ENCODE measurements around the gene NKX3-2. TPM values are rescaled to one million over a fixed set of nuclear protein-coding genes. Genes with fewer than 3 reads are reported as not detected.

NKX3-2 gene
- total RNA-seq, 1 experiment from 2014 or later, result 2.4 TPM

GRCh38 chr4:13533670-13534343 lies 10.5 kb downstream of the NKX3-2 start:
- Histone ChIP-seq H3K4me1 (ENCODE audit: insufficient read depth, low read length, poor library complexity, severe bottlenecking) (peaks cover 4% of the 10 kb centered on the region), H3K36me3 (ENCODE audit: insufficient read depth, low read length, poor library complexity, severe bottlenecking) (no peaks in the 10 kb centered on the region), H3K27me3 (replicated peaks; ENCODE audit: insufficient read depth, low read depth, low read length, poor library complexity) (peaks cover 13% of the 10 kb centered on the region), H3K9me3 (ENCODE audit: low read depth, low read length, poor library complexity, severe bottlenecking) (no peaks in the 10 kb centered on the region), H3K4me3 (ENCODE audit: low read depth, low read length, poor library complexity, severe bottlenecking) (no peak overlapping the region), H3K27ac (ENCODE audit: low read depth, low read length, poor library complexity, severe bottlenecking) (no peak overlapping the region)
- intact Hi-C loops (cut with micrococcal nuclease; ENCODE audit: unreplicated experiment), result no loop called here
- POLR2A ChIA-PET (ENCODE audit: low non-redundant PET), result no interaction called here
- no TSS peak for BruUV-seq (replicated peaks)
- CTCF ChIA-PET, result no interaction called here
- DNase-seq (ENCODE audit: low spot score), result no peak
- TF ChIP-seq CTCF (conservative IDR thresholded peaks at IDR 0.05; ENCODE audit: low read depth, low read length) (no peak), EZH2 (IDR thresholded peaks at IDR 0.05; ENCODE audit: borderline replicate concordance, low read depth, low read length, poor library complexity, severe bottlenecking) (no peak)

- Histone ChIP-seq H3K27me3 (replicated peaks; ENCODE audit: insufficient read depth, low read depth, low read length, poor library complexity) (peaks cover 13% of the 10 kb centered on the region), H3K4me3 (ENCODE audit: low read depth, low read length, poor library complexity, severe bottlenecking) (no peak overlapping the region), H3K36me3 (ENCODE audit: insufficient read depth, low read length, poor library complexity, severe bottlenecking) (no peaks in the 10 kb centered on the region), H3K4me1 (ENCODE audit: insufficient read depth, low read length, poor library complexity, severe bottlenecking) (peaks cover 7% of the 10 kb centered on the region), H3K27ac (ENCODE audit: low read depth, low read length, poor library complexity, severe bottlenecking) (no peak overlapping the region), H3K9me3 (ENCODE audit: low read depth, low read length, poor library complexity, severe bottlenecking) (no peaks in the 10 kb centered on the region)
- ChIA-PET POLR2A (ENCODE audit: low non-redundant PET) (no interaction called here), CTCF (no interaction called here)
- no peak for DNase-seq (ENCODE audit: low spot score)
- intact Hi-C loops (cut with micrococcal nuclease; ENCODE audit: unreplicated experiment), result no loop called here
- no peak for TF ChIP-seq EZH2 (IDR thresholded peaks at IDR 0.05; ENCODE audit: borderline replicate concordance, low read depth, low read length, poor library complexity, severe bottlenecking)
- no peak for TF ChIP-seq CTCF (conservative IDR thresholded peaks at IDR 0.05; ENCODE audit: low read depth, low read length)
- no TSS peak for BruUV-seq (replicated peaks)
Measured at GRCh38 chr4:13531625-13531998, 12.7 kb downstream of the NKX3-2 start.

GRCh38 chr4:13530823-13531624 lies 13.3 kb downstream of the NKX3-2 start:
- ChIA-PET POLR2A (ENCODE audit: low non-redundant PET) (no interaction called here), CTCF (no interaction called here)
- Histone ChIP-seq H3K36me3 (ENCODE audit: insufficient read depth, low read length, poor library complexity, severe bottlenecking) (no peaks in the 10 kb centered on the region), H3K9me3 (ENCODE audit: low read depth, low read length, poor library complexity, severe bottlenecking) (no peaks in the 10 kb centered on the region), H3K27me3 (replicated peaks; ENCODE audit: insufficient read depth, low read depth, low read length, poor library complexity) (peaks cover 12% of the 10 kb centered on the region), H3K4me3 (ENCODE audit: low read depth, low read length, poor library complexity, severe bottlenecking) (no peak overlapping the region), H3K27ac (ENCODE audit: low read depth, low read length, poor library complexity, severe bottlenecking) (no peak overlapping the region), H3K4me1 (ENCODE audit: insufficient read depth, low read length, poor library complexity, severe bottlenecking) (peaks cover 7% of the 10 kb centered on the region)
- BruUV-seq (replicated peaks), result no TSS peak
- intact Hi-C loops (cut with micrococcal nuclease; ENCODE audit: unreplicated experiment), result no loop called here
- TF ChIP-seq CTCF (conservative IDR thresholded peaks at IDR 0.05; ENCODE audit: low read depth, low read length) (no peak), EZH2 (IDR thresholded peaks at IDR 0.05; ENCODE audit: borderline replicate concordance, low read depth, low read length, poor library complexity, severe bottlenecking) (no peak)
- DNase-seq (ENCODE audit: low spot score), result no peak

Data from A673 (cell line).